ENCODE data around the gene RANBP10.

- no peak for TF ChIP-seq ZC3H10 (CRISPR knock-in tag; IDR thresholded peaks at IDR 0.05)
- TF ChIP-seq RARB (CRISPR knock-in tag; IDR thresholded peaks at IDR 0.05) = no peak
- TF ChIP-seq PATZ1 (CRISPR knock-in tag; IDR thresholded peaks at IDR 0.05; ENCODE audit: borderline replicate concordance) = no peak
- TF ChIP-seq ESRRG (CRISPR knock-in tag; IDR thresholded peaks at IDR 0.05) = no peak
- no peak for TF ChIP-seq GLIS3 (CRISPR knock-in tag; IDR thresholded peaks at IDR 0.05)
- TF ChIP-seq ZFP30 (CRISPR knock-in tag; IDR thresholded peaks at IDR 0.05) = no peak
Measured at GRCh38 chr16:67822511-67822910, 16.2 kb upstream of the RANBP10 start.

Data from SK-N-SH treated with all-trans-retinoic acid at 6 μM for 48 hours (cell line).